ENCODE results near the gene DEK.
"Not testable (repeated sequence)": the region's sequence is repeated elsewhere in the genome, so short reads cannot be mapped to it uniquely, and the experiment has no call there.

The DEK gene

GRCh38 chr6:18264219-18264922 lies at the start of gene DEK:
Gene DEK, minus strand, starts transcription at chr6:18264530. Its CDS starts 543 bp downstream, at chr6:18263987.
- H3K9ac ChIP-seq (ENCODE audit: insufficient read length, low read depth): peak within 1 kb of the TSS; percentile 93
- peaks cover 32% of the 10 kb centered on the region for H3K36me3 ChIP-seq (ENCODE audit: insufficient read depth, insufficient read length, low read length)
- H3K9me3 ChIP-seq (ENCODE audit: insufficient read depth, low read length): peaks cover 13% of the 10 kb centered on the region; the same call in 1 of the 2 replicates
- H3K4me3 ChIP-seq (ENCODE audit: insufficient read length, low read depth): peak within 1 kb of the TSS; percentile 84
- no peaks in the 10 kb centered on the region for H3K4me1 ChIP-seq (ENCODE audit: insufficient read depth, insufficient read length)
- no peak for TF ChIP-seq SUZ12 (IDR thresholded peaks at IDR 0.05; ENCODE audit: extremely low read depth, insufficient read depth, insufficient read length)
- no peak for TF ChIP-seq YY1 (IDR thresholded peaks at IDR 0.05; ENCODE audit: insufficient read depth, insufficient read length)
- no peak for TF ChIP-seq ZNF274 (IDR thresholded peaks at IDR 0.05; ENCODE audit: low read depth, low read length)
- peak; percentile 46 for DNase-seq (ENCODE audit: low read depth, low spot score)
- peaks cover 2% of the 10 kb centered on the region for H3K27me3 ChIP-seq (ENCODE audit: insufficient read depth, insufficient read length)

GRCh38 chr6:18312368-18312767 lies 48.0 kb upstream of the DEK start:
- no peak for DNase-seq (ENCODE audit: low read depth, low spot score)
- TF ChIP-seq YY1 (IDR thresholded peaks at IDR 0.05; ENCODE audit: insufficient read depth, insufficient read length) (no peak), ZNF274 (IDR thresholded peaks at IDR 0.05; ENCODE audit: low read depth, low read length) (no peak), SUZ12 (IDR thresholded peaks at IDR 0.05; ENCODE audit: extremely low read depth, insufficient read depth, insufficient read length) (no peak)
- Histone ChIP-seq H3K9me3 (ENCODE audit: insufficient read depth, low read length) (no peaks in the 10 kb centered on the region; the same call in 1 of the 2 replicates), H3K36me3 (ENCODE audit: insufficient read depth, insufficient read length, low read length) (no peaks in the 10 kb centered on the region), H3K9ac (ENCODE audit: insufficient read length, low read depth) (no peak overlapping the region), H3K27me3 (ENCODE audit: insufficient read depth, insufficient read length) (no peaks in the 10 kb centered on the region), H3K4me1 (ENCODE audit: insufficient read depth, insufficient read length) (no peaks in the 10 kb centered on the region), H3K4me3 (ENCODE audit: insufficient read length, low read depth) (no peak overlapping the region)

- not testable (repeated sequence) for DNase-seq (ENCODE audit: low read depth, low spot score); H3K9ac ChIP-seq (ENCODE audit: insufficient read length, low read depth); H3K4me1 ChIP-seq (ENCODE audit: insufficient read depth, insufficient read length); H3K9me3 ChIP-seq (ENCODE audit: insufficient read depth, low read length); H3K4me3 ChIP-seq (ENCODE audit: insufficient read length, low read depth); H3K27me3 ChIP-seq (ENCODE audit: insufficient read depth, insufficient read length); H3K36me3 ChIP-seq (ENCODE audit: insufficient read depth, insufficient read length, low read length)
These were observed 45.7 kb upstream of the DEK start for GRCh38 chr6:18310010-18310409.

- Histone ChIP-seq H3K4me1 (ENCODE audit: insufficient read depth, insufficient read length) (no peaks in the 10 kb centered on the region), H3K36me3 (ENCODE audit: insufficient read depth, insufficient read length, low read length) (no peaks in the 10 kb centered on the region), H3K9me3 (ENCODE audit: insufficient read depth, low read length) (no peaks in the 10 kb centered on the region; the same call in 1 of the 2 replicates), H3K27me3 (ENCODE audit: insufficient read depth, insufficient read length) (no peaks in the 10 kb centered on the region), H3K4me3 (ENCODE audit: insufficient read length, low read depth) (no peak overlapping the region), H3K9ac (ENCODE audit: insufficient read length, low read depth) (no peak overlapping the region)
- TF ChIP-seq ZNF274 (IDR thresholded peaks at IDR 0.05; ENCODE audit: low read depth, low read length) (no peak), YY1 (IDR thresholded peaks at IDR 0.05; ENCODE audit: insufficient read depth, insufficient read length) (no peak), SUZ12 (IDR thresholded peaks at IDR 0.05; ENCODE audit: extremely low read depth, insufficient read depth, insufficient read length) (no peak)
- DNase-seq (ENCODE audit: low read depth, low spot score): no peak
These were observed 44.7 kb upstream of the DEK start for GRCh38 chr6:18309046-18309445.

GRCh38 chr6:18308070-18308735 lies 43.9 kb upstream of the DEK start:
- no peaks in the 10 kb centered on the region for H3K36me3 ChIP-seq (ENCODE audit: insufficient read depth, insufficient read length, low read length)
- H3K9me3 ChIP-seq (ENCODE audit: insufficient read depth, low read length): no peaks in the 10 kb centered on the region; the same call in 1 of the 2 replicates
- no peak overlapping the region for H3K4me3 ChIP-seq (ENCODE audit: insufficient read length, low read depth)
- H3K9ac ChIP-seq (ENCODE audit: insufficient read length, low read depth): no peak overlapping the region
- no peak for DNase-seq (ENCODE audit: low read depth, low spot score)
- H3K27me3 ChIP-seq (ENCODE audit: insufficient read depth, insufficient read length): no peaks in the 10 kb centered on the region
- H3K4me1 ChIP-seq (ENCODE audit: insufficient read depth, insufficient read length): no peaks in the 10 kb centered on the region
- TF ChIP-seq ZNF274 (IDR thresholded peaks at IDR 0.05; ENCODE audit: low read depth, low read length) (no peak), YY1 (IDR thresholded peaks at IDR 0.05; ENCODE audit: insufficient read depth, insufficient read length) (no peak), SUZ12 (IDR thresholded peaks at IDR 0.05; ENCODE audit: extremely low read depth, insufficient read depth, insufficient read length) (no peak)

GRCh38 chr6:18306977-18307376 lies 42.6 kb upstream of the DEK start:
- H3K4me3 ChIP-seq (ENCODE audit: insufficient read length, low read depth): no peak overlapping the region
- no peaks in the 10 kb centered on the region for H3K36me3 ChIP-seq (ENCODE audit: insufficient read depth, insufficient read length, low read length)
- TF ChIP-seq ZNF274 (IDR thresholded peaks at IDR 0.05; ENCODE audit: low read depth, low read length) (no peak), SUZ12 (IDR thresholded peaks at IDR 0.05; ENCODE audit: extremely low read depth, insufficient read depth, insufficient read length) (no peak), YY1 (IDR thresholded peaks at IDR 0.05; ENCODE audit: insufficient read depth, insufficient read length) (no peak)
- no peaks in the 10 kb centered on the region for H3K4me1 ChIP-seq (ENCODE audit: insufficient read depth, insufficient read length)
- no peaks in the 10 kb centered on the region; the same call in 1 of the 2 replicates for H3K9me3 ChIP-seq (ENCODE audit: insufficient read depth, low read length)
- no peaks in the 10 kb centered on the region for H3K27me3 ChIP-seq (ENCODE audit: insufficient read depth, insufficient read length)
- no peak overlapping the region for H3K9ac ChIP-seq (ENCODE audit: insufficient read length, low read depth)
- DNase-seq (ENCODE audit: low read depth, low spot score): no peak

- no peaks in the 10 kb centered on the region for H3K4me1 ChIP-seq (ENCODE audit: insufficient read depth, insufficient read length)
- no peaks in the 10 kb centered on the region for H3K36me3 ChIP-seq (ENCODE audit: insufficient read depth, insufficient read length, low read length)
- no peaks in the 10 kb centered on the region for H3K9me3 ChIP-seq (ENCODE audit: insufficient read depth, low read length)
- H3K27me3 ChIP-seq (ENCODE audit: insufficient read depth, insufficient read length): no peaks in the 10 kb centered on the region
- no peak for DNase-seq (ENCODE audit: low read depth, low spot score)
- no peak overlapping the region for H3K4me3 ChIP-seq (ENCODE audit: insufficient read length, low read depth)
- TF ChIP-seq ZNF274 (IDR thresholded peaks at IDR 0.05; ENCODE audit: low read depth, low read length) (no peak), SUZ12 (IDR thresholded peaks at IDR 0.05; ENCODE audit: extremely low read depth, insufficient read depth, insufficient read length) (no peak)
- no peak overlapping the region for H3K9ac ChIP-seq (ENCODE audit: insufficient read length, low read depth)
These were observed 38.5 kb upstream of the DEK start for GRCh38 chr6:18302561-18303439.

Data from NT2/D1 (cell line).